Measurements from ENCODE around the gene ZBTB20. TPM values are rescaled to one million over a fixed set of nuclear protein-coding genes. Genes with fewer than 3 reads are reported as not detected.

ZBTB20 gene
- total and polyA plus RNA-seq, 8 donors, result 0.15 to 149 (median 38.5) TPM

- Histone ChIP-seq H3K4me1 (peaks cover 5 to 50% (median 20%) of the 10 kb centered on the region in 4 donors), H3K27ac (peak overlapping the region in 3 of 5 donors; percentile 3 to 22 (median 11)), H3K27me3 (no peaks in the 10 kb centered on the region), H3K36me3 (no peaks in the 10 kb centered on the region), H3K9me3 (no peaks in the 10 kb centered on the region), H3K4me3 (no peak overlapping the region)
- 69 to 98% (median 83%) methylated on average over 1 of the region's 1 CpG for WGBS, 5 donors
- intact Hi-C loops (cut with DNase I; ENCODE audit: low total_unique reads), result no loop called here
- TF ChIP-seq CTCF (IDR thresholded peaks at IDR 0.05), result no peak
- TF ChIP-seq EP300 (IDR thresholded peaks at IDR 0.05), result no peak
- TF ChIP-seq POLR2AphosphoS5 (IDR thresholded peaks at IDR 0.05), result peak in 1 of 3 donors; percentile 37
- no peak for DNase-seq
Observed at GRCh38 chr3:114872050-114872449, 275.0 kb downstream of the ZBTB20 start.

- WGBS, 5 donors, result 84 to 93% (median 89%) methylated on average over 4 of the region's 4 CpGs
- no peak for DNase-seq
- H3K27ac ChIP-seq, result no peak overlapping the region
Observed at GRCh38 chr3:114867835-114868503, 279.1 kb downstream of the ZBTB20 start.

GRCh38 chr3:114867359-114867758 lies 279.7 kb downstream of the ZBTB20 start:
- intact Hi-C loops (cut with DNase I; ENCODE audit: low total_unique reads), result no loop called here
- no peaks in the 10 kb centered on the region for H3K27me3 ChIP-seq
- 92 to 100% (median 93%) methylated on average over 6 of the region's 6 CpGs for WGBS, 5 donors
- TF ChIP-seq CTCF (IDR thresholded peaks at IDR 0.05) (no peak), POLR2A (IDR thresholded peaks at IDR 0.05) (no peak), EP300 (IDR thresholded peaks at IDR 0.05) (no peak), POLR2AphosphoS5 (IDR thresholded peaks at IDR 0.05) (no peak)
- peaks cover 5 to 37% (median 16%) of the 10 kb centered on the region in 4 donors for H3K4me1 ChIP-seq
- no peak overlapping the region for H3K4me3 ChIP-seq
- H3K27ac ChIP-seq, result no peak overlapping the region
- no peaks in the 10 kb centered on the region for H3K36me3 ChIP-seq
- no peaks in the 10 kb centered on the region for H3K9me3 ChIP-seq
- DNase-seq, result no peak

More at GRCh38 chr3:114867835-114868503, 279.1 kb downstream of the ZBTB20 start:
- no peaks in the 10 kb centered on the region for H3K9me3 ChIP-seq
- peaks cover 5 to 41% (median 18%) of the 10 kb centered on the region in 4 donors for H3K4me1 ChIP-seq
- intact Hi-C loops (cut with DNase I; ENCODE audit: low total_unique reads), result no loop called here
- no peaks in the 10 kb centered on the region for H3K27me3 ChIP-seq
- H3K36me3 ChIP-seq, result no peaks in the 10 kb centered on the region
- no peak for TF ChIP-seq EP300 (IDR thresholded peaks at IDR 0.05)
- no peak for TF ChIP-seq CTCF (IDR thresholded peaks at IDR 0.05)
- no peak for TF ChIP-seq POLR2A (IDR thresholded peaks at IDR 0.05)
- no peak for TF ChIP-seq POLR2AphosphoS5 (IDR thresholded peaks at IDR 0.05)
- H3K4me3 ChIP-seq, result no peak overlapping the region

GRCh38 chr3:114866430-114866829 lies 280.7 kb downstream of the ZBTB20 start:
- TF ChIP-seq CTCF (IDR thresholded peaks at IDR 0.05), result no peak
- TF ChIP-seq POLR2AphosphoS5 (IDR thresholded peaks at IDR 0.05), result no peak
- TF ChIP-seq POLR2A (IDR thresholded peaks at IDR 0.05), result no peak
- no peak for TF ChIP-seq EP300 (IDR thresholded peaks at IDR 0.05)
- peaks cover 0 to 34% (median 15%) of the 10 kb centered on the region in 4 donors for H3K4me1 ChIP-seq
- H3K9me3 ChIP-seq, result no peaks in the 10 kb centered on the region
- H3K4me3 ChIP-seq, result no peak overlapping the region
- no peaks in the 10 kb centered on the region for H3K27me3 ChIP-seq
- no peak for DNase-seq
- intact Hi-C loops (cut with DNase I; ENCODE audit: low total_unique reads), result no loop called here
- H3K36me3 ChIP-seq, result no peaks in the 10 kb centered on the region
- H3K27ac ChIP-seq, result no peak overlapping the region

All from stomach (tissue), 9 donors.